ENCODE results near the gene C3orf18. TPM values are rescaled to one million over a fixed set of nuclear protein-coding genes. Genes with fewer than 3 reads are reported as not detected.
"Not testable (repeated sequence)": the region's sequence is repeated elsewhere in the genome, so short reads cannot be mapped to it uniquely, and the experiment has no call there.

The C3orf18 gene
- total RNA-seq, 1 donor from 2014 or later = 8.9 TPM

- H3K4me3 ChIP-seq (ENCODE audit: low read depth, low read length) = no peak overlapping the region
- TF ChIP-seq, protein P1, sequence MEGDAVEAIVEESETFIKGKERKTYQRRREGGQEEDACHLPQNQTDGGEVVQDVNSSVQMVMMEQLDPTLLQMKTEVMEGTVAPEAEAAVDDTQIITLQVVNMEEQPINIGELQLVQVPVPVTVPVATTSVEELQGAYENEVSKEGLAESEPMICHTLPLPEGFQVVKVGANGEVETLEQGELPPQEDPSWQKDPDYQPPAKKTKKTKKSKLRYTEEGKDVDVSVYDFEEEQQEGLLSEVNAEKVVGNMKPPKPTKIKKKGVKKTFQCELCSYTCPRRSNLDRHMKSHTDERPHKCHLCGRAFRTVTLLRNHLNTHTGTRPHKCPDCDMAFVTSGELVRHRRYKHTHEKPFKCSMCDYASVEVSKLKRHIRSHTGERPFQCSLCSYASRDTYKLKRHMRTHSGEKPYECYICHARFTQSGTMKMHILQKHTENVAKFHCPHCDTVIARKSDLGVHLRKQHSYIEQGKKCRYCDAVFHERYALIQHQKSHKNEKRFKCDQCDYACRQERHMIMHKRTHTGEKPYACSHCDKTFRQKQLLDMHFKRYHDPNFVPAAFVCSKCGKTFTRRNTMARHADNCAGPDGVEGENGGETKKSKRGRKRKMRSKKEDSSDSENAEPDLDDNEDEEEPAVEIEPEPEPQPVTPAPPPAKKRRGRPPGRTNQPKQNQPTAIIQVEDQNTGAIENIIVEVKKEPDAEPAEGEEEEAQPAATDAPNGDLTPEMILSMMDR (conservative IDR thresholded peaks at IDR 0.05; ENCODE audit: low read depth, low read length) = no peak
- DNase-seq (ENCODE audit: low read depth) = no peak
Measured at GRCh38 chr3:50515565-50516439, 51.7 kb downstream of the C3orf18 start.

GRCh38 chr3:50512908-50513307, 54.6 kb downstream of the C3orf18 start:
- not testable (repeated sequence) for H3K4me3 ChIP-seq (ENCODE audit: low read depth, low read length); DNase-seq (ENCODE audit: low read depth)

DNA sequence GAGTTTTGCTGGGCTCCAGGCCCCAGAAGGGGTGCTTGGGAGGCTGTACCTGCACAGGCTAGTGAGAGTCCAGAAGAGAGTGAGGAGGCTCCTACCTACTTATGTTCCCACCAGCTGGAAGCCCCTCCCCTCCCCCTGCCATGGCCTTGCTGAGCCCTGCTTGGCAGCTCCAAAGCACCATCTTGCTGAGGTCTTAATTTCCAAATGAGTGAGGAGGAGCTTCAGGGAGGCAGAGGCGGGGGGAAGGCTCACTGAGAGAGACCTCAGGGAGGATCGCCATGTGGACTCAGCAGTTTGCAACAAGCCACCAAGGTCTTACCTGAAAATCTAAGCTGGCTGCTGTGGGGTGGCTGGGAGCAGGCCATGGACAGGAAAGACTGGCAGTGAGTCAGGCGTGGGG, 55.4 kb downstream of the C3orf18 start:
- H3K4me3 ChIP-seq (ENCODE audit: low read depth, low read length) = no peak overlapping the region
- DNase-seq (ENCODE audit: low read depth) = no peak
- TF ChIP-seq, protein P1 (conservative IDR thresholded peaks at IDR 0.05; ENCODE audit: low read depth, low read length) = no peak

DNA sequence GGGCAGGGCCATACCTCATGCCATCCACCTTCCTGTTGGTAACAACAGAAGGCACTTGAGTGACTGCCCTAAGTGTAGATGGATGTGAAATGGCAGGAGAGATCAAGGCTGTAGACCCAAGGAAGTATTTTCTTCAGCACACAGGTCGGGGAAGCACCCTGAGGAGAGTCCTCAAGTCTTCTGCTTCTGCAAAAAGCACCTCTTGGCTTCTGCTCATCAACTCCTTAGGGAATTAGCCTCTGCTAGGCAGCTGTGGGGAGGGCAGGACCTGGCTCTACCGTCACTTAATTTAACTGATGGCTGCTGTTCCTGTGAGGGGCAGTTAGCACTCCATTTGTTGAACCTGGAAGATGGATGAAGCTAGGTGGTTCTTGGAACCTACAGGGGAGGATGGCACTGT, 57.2 kb downstream of the C3orf18 start:
- TF ChIP-seq, protein P1 (conservative IDR thresholded peaks at IDR 0.05; ENCODE audit: low read depth, low read length) = no peak
- H3K4me3 ChIP-seq (ENCODE audit: low read depth, low read length) = no peak overlapping the region
- DNase-seq (ENCODE audit: low read depth) = no peak

DNA sequence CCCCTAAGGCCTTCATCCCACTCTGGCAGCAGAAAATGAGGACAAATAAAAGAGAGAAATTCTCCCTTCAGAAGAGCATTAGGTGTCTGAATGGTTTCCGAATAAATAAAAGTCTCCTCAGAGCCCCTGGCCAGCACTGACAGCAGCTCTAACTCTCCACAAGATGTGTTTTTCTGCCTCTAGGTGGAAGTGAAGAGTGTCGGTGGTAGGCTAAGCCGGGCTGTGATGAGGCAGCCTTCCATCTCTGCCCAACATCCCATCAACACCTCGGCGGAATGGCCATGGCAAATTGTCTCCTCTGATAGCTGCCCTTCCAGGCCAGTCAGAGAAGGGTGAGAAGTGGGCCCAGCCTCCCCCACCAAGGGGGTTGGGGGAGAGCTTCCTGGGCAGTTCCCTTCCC, 57.8 kb downstream of the C3orf18 start:
- TF ChIP-seq, protein P1 (conservative IDR thresholded peaks at IDR 0.05; ENCODE audit: low read depth, low read length) = no peak
- no peak overlapping the region for H3K4me3 ChIP-seq (ENCODE audit: low read depth, low read length)
- no peak for DNase-seq (ENCODE audit: low read depth)

- DNase-seq (ENCODE audit: low read depth) = no peak
- no peak overlapping the region for H3K4me3 ChIP-seq (ENCODE audit: low read depth, low read length)
Measured at GRCh38 chr3:50508821-50509220, 58.7 kb downstream of the C3orf18 start.

More at GRCh38 chr3:50508821-50509220, 58.7 kb downstream of the C3orf18 start:
- TF ChIP-seq, protein P1 (conservative IDR thresholded peaks at IDR 0.05; ENCODE audit: low read depth, low read length) = no peak

Other genes with a start within 250 kb of the C3orf18 start
- gene HYAL2, start 245.0 kb downstream of the C3orf18 start, total RNA-seq = 123 and 145 TPM in 2 replicates
- 39.8 and 46.6 TPM in 2 replicates for gene TUSC2, start 239.5 kb downstream of the C3orf18 start, total RNA-seq
- gene RASSF1, start 226.9 kb downstream of the C3orf18 start, total RNA-seq = 27.0 and 31.5 TPM in 2 replicates
- gene ZMYND10, start 222.0 kb downstream of the C3orf18 start, total RNA-seq = 0.92 and 3.1 TPM in 2 replicates
- gene NPRL2, start 217.0 kb downstream of the C3orf18 start, total RNA-seq = 24.6 and 27.3 TPM in 2 replicates
- 33.6 and 38.5 TPM in 2 replicates for gene CYB561D2, start 216.9 kb downstream of the C3orf18 start, total RNA-seq
- 54.6 and 56.0 TPM in 2 replicates for gene TMEM115, start 208.2 kb downstream of the C3orf18 start, total RNA-seq
- 0.14 TPM in 1 of 2 replicates, not detected in the other for gene CACNA2D2, start 64.1 kb downstream of the C3orf18 start, total RNA-seq
- gene HEMK1, start 1.8 kb upstream of the C3orf18 start, total RNA-seq = 11.3 and 13.7 TPM in 2 replicates
- gene CISH, start 44.0 kb upstream of the C3orf18 start, total RNA-seq = 1.8 and 3.8 TPM in 2 replicates
- gene MAPKAPK3, start 49.4 kb upstream of the C3orf18 start, total RNA-seq = 117 and 131 TPM in 2 replicates
- gene DOCK3, start 107.2 kb upstream of the C3orf18 start, total RNA-seq = 0.43 and 0.52 TPM in 2 replicates

Measured in epithelial cell of proximal tubule (primary cell).